NCI-H2196 (cell line): ENCODE measurements around the gene TEX14.

Experiments
- DNase-seq: peaks from one replicate; lab custom pipeline; 2025; ENCODE audit not compliant: unreplicated experiment; lab: John Stamatoyannopoulos, UW

Gene TEX14

DNA sequence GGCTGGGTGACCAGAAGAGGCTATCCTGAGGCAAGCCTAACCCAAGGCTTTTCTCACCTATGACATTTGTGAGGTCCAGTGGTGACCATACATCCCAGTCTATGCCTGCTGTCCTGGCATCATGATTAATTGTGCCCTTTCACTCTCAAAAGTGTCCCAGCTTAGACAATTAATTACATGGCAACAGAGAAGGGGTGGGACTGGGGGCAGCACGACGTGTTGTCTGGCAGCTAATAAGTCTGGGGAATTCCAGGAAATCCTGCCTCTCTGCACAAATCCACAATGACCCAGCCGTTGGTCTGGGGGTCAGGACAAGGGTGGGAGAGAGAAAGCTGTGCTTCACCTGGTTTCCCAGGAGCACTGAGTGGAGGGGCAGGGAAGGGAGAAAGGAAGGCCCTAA lies 163.4 kb downstream of the TEX14 start:
- DNase-seq = no peak

DNA sequence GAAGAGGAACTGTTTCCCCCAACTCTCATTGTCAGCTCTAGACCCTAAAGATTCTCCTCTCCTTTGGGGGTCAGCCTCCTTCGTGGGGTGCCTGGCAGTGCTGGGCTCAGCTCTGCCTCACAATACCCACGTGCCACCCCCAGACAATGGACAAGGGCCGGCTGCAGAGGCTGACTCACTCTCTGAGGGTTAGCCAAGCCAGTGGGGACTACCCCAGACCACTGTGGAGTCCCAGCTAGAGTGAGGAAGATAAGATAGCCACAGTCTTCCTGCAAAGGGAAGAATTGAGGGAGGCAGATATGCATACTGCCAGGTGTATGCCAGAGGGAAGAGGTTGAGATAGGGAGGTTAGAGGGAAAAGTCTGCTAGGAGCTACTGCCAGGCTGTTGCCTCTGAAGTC lies 163.9 kb downstream of the TEX14 start:
- DNase-seq = no peak

- no peak for DNase-seq
These were observed 164.5 kb downstream of the TEX14 start for GRCh38 chr17:58527306-58527705.

- DNase-seq = no peak
These were observed 166.6 kb downstream of the TEX14 start for GRCh38 chr17:58525239-58525638.

- no peak for DNase-seq
These were observed 170.2 kb downstream of the TEX14 start for GRCh38 chr17:58521680-58522079.

DNA sequence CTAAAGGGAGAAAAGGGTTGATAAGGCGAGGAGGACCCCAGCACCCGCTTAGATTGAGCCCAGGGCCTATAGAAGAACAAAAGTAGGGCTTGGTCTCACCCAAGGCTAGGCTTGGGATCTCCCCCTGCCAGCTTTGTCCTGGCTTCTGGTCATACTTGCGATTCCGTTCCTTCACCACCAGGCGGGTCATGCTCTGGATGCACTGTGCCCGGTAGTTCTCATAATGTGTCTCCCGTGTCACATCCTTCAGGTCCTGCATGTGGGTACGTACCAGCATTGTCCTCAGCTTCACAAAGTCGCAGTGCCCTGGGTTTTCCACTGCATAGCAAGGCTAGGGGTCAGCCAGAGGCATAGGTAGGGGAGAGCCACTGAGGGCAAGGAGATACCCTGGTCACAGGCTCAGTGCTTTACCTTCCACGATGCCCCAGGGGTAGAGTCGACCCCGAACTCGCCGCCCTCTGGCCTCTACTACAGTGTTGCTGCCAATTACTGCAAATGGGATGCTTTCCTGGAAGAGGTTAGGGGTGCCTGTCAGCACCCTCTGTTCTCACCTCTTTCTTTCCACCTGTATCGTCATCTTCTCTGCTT lies 170.9 kb downstream of the TEX14 start:
- no peak for DNase-seq

- peak; percentile 100 for DNase-seq
These were observed 173.8 kb downstream of the TEX14 start for GRCh38 chr17:58517928-58518609.

GRCh38 chr17:58517378-58517927 lies 174.4 kb downstream of the TEX14 start:
- peak; percentile 97 for DNase-seq

DNA sequence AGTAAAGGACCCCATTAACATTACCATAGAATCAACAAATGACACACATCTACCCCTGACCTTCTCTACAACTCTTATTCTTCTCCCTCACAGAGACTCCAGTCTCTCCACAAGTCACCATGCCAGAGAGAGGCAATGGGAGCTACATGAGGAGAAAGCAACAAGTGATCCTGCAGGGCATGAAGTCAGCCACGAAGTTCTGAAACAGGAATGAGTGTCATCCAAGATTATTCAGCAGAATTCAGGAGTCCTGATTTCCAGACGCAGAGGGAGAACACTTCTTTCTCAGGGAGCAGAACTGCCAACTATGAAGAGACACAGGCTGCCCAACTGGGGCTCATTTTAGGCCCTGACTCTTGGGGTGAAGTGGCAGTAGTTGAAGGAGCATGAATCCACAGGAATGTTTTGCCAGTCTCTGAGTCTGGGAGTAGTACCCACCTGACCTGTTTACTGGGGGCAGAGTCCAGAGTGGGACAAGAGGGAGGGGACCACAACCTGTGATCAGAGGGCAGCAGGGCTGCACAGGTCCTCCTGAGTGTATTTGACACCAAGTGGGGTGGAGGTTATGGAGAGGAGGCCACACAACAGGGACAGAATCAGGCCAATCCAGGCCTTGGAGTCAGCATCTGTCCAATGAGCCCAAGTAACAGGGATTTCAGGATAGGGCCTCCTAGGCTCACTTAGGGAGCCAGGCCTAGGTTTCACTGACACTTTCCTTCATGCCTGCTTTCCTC lies 175.0 kb downstream of the TEX14 start:
- no peak for DNase-seq

- DNase-seq = no peak
These were observed 176.6 kb downstream of the TEX14 start for GRCh38 chr17:58515286-58515685.

- no peak for DNase-seq
These were observed 177.1 kb downstream of the TEX14 start for GRCh38 chr17:58514770-58515157.

- DNase-seq = peak; percentile 92
These were observed 177.7 kb downstream of the TEX14 start, which contains the start of gene MTMR4 for GRCh38 chr17:58513965-58514769. MTMR4 (minus strand) TSS chr17:58514638; CDS start chr17:58514407, 231 bp downstream.

DNA sequence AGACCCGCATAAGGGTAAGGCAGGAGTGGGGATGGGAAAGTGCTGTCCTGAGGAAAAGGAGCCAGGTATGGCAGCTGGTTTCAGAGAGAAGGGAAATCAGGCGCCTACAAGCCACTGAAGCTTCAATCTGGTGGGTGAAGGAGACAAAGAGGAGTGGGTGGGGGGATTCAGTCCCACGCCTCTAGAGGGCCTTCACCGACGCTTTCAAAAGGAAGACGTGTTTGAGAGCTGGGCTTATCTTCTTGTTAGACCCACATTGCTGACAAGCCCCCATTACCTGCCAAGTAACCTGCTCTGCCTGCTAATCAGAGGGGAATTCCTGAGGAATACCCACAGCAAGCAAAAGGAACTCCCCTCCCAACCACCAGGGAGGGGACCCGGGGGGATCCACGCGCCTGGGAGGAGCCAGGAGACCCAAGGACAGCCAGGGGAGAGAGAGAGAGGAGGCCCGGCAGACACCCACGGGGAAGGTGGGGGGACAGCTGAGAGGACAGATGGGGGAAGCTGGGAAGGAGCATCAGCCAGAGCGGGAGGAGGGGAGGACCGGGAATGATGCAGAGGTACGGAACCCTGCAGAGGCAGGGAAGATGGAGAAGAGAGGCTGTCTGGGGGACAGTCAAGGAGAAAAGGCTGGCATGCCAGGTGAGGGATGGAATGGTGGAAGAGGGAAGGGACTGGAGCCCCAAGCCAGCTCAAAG lies 178.4 kb downstream of the TEX14 start:
- DNase-seq = no peak

GRCh38 chr17:58510075-58510474 lies 181.8 kb downstream of the TEX14 start:
- DNase-seq = no peak

- DNase-seq = no peak
These were observed 183.3 kb downstream of the TEX14 start for GRCh38 chr17:58508341-58509067.

DNA sequence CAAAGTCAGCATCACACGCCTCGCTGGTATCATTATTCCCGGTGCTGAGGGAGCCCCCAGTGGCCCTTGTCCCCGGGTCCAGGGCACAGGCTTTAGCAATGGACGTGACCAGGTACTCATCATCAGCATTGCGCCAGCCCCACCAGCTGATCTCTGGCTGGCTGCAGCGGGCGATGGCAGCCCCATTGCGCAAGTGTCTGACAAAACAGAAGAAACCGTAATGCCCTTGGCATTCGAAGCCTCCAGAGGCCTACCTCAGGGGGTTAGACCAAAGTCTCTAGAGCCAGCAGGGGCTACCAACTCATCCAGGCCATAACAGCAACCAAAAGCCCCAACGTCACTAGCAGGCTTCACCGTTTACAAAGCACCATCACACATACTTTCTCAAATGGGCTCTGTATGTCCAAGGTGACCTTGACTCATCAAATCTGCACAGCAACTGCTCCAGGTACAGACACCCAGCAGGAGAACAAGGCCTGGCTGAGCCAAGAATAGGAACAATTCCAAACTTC lies 184.7 kb downstream of the TEX14 start:
- DNase-seq = no peak
